Neural cell (in vitro differentiated cells): ENCODE results near the gene CTSE. TPM values are rescaled to one million over a fixed set of nuclear protein-coding genes. Genes with fewer than 3 reads are reported as not detected.

Source experiments
- H2AFZ ChIP-seq: fragments of 200-600, 300-800 bp; sonication (generic), shearing (Covaris generic); 2 replicates; pipeline ENCODE4 v1.6.0; 2014; ENCODE audit warnings: low read depth, mild to moderate bottlenecking, antibody characterized with exemption, low read length, moderate library complexity
- H3F3A ChIP-seq: fragments of 200-600 bp; shearing (Covaris generic); 2 replicates; pipeline ENCODE4 v1.6.1; 2016; ENCODE audit warnings: mild to moderate bottlenecking, moderate library complexity, mixed read lengths, antibody characterized with exemption, low read length; ENCODE audit not compliant: insufficient read depth, poor library complexity, severe bottlenecking
- H3K27ac ChIP-seq: fragments of 200-600, 300-800 bp; sonication (generic), shearing (Covaris generic); 2 replicates; pipeline ENCODE4 v1.5.1; 2014; ENCODE audit warnings: mild to moderate bottlenecking, low read length, moderate library complexity
- H3K27me3 ChIP-seq: fragments of 300-800, 200-600 bp; sonication (generic), shearing (Covaris generic); 2 replicates; pipeline ENCODE4 v1.6.0; 2014; ENCODE audit warnings: mild to moderate bottlenecking, low read depth, low read length, moderate library complexity; ENCODE audit not compliant: insufficient read depth
- H3K36me3 ChIP-seq: fragments of 300-800, 200-600 bp; sonication (generic), shearing (Covaris generic); 2 replicates; pipeline ENCODE4 v1.5.1; 2014; ENCODE audit warnings: mild to moderate bottlenecking, antibody characterized with exemption, low read length, moderate library complexity; ENCODE audit not compliant: insufficient read depth
- H3K4me2 ChIP-seq: fragments of 300-800, 200-600 bp; sonication (generic), shearing (Covaris generic); 2 replicates; pipeline ENCODE4 v1.6.0; 2014; ENCODE audit warnings: mild to moderate bottlenecking, low read length
- H3K4me3 ChIP-seq: fragments of 300-800, 200-600 bp; sonication (generic), shearing (Covaris generic); 2 replicates; pipeline ENCODE4 v1.5.1; 2014; ENCODE audit warnings: mild to moderate bottlenecking, low read length, moderate library complexity
- H3K79me2 ChIP-seq: fragments of 200-600 bp; shearing (Covaris generic); replicated peaks from 2 replicates; pipeline ENCODE4 v1.6.0; 2014; ENCODE audit warnings: mild to moderate bottlenecking, low read length, moderate library complexity; ENCODE audit not compliant: insufficient read depth
- H3K9ac ChIP-seq: fragments of 300-800, 200-600 bp; sonication (generic), shearing (Covaris generic); 2 replicates; pipeline ENCODE4 v1.6.1; 2016; ENCODE audit warnings: mild to moderate bottlenecking, low read length, mixed read lengths
- H3K9me2 ChIP-seq: fragments of 200-600 bp; shearing (Covaris generic); 2 replicates; pipeline ENCODE4 v1.6.1; 2016; ENCODE audit warnings: mild to moderate bottlenecking, low read length, mixed read lengths; ENCODE audit not compliant: insufficient read depth
- H3K9me3 ChIP-seq: fragments of 200-600, 300-800 bp; sonication (generic), shearing (Covaris generic); 2 replicates; pipeline ENCODE4 v1.6.1; 2016; ENCODE audit warnings: mild to moderate bottlenecking, mixed run types, low read length, moderate library complexity, mixed read lengths
- H4K20me1 ChIP-seq: fragments of 200-600 bp; shearing (Covaris generic); 2 replicates; pipeline ENCODE4 v1.6.1; 2016; ENCODE audit warnings: mild to moderate bottlenecking, mixed run types; ENCODE audit not compliant: insufficient read depth
- CTCF ChIP-seq: fragments of 450-650 bp; IDR thresholded peaks from 2 replicates; pipeline ENCODE4 v1.5.1; 2014; ENCODE audit warnings: antibody characterized with exemption, mild to moderate bottlenecking, moderate library complexity; ENCODE audit not compliant: poor library complexity, severe bottlenecking
- EP300 ChIP-seq: fragments of 450-650 bp; conservative IDR thresholded peaks from 2 replicates; pipeline ENCODE4 v1.6.1; 2014; ENCODE audit warnings: antibody characterized with exemption, mild to moderate bottlenecking, moderate library complexity; ENCODE audit not compliant: poor library complexity, severe bottlenecking
- EZH2 ChIP-seq: fragments of 200-600, 300-800 bp; shearing (Covaris generic), sonication (generic); IDR thresholded peaks from 2 replicates; pipeline ENCODE4 v1.6.1; 2014; ENCODE audit warnings: antibody characterized with exemption, low read length, borderline replicate concordance, mild to moderate bottlenecking; ENCODE audit not compliant: insufficient read depth, poor library complexity, severe bottlenecking
- MXI1 ChIP-seq: fragments of 450-650 bp; conservative IDR thresholded peaks from 2 replicates; pipeline ENCODE4 v1.6.1; 2014; ENCODE audit warnings: antibody characterized with exemption, mild to moderate bottlenecking; ENCODE audit not compliant: poor library complexity, severe bottlenecking
- POLR2AphosphoS5 ChIP-seq: IDR thresholded peaks from 2 replicates; pipeline ENCODE4 v1.6.1; 2012
- RAD21 ChIP-seq: fragments of 450-650 bp; conservative IDR thresholded peaks from 2 replicates; pipeline ENCODE4 v1.6.1; 2014; ENCODE audit warnings: antibody characterized with exemption, mild to moderate bottlenecking, moderate library complexity
- SMC3 ChIP-seq: fragments of 450-650 bp; conservative IDR thresholded peaks from 2 replicates; pipeline ENCODE4 v1.6.1; 2014; ENCODE audit warnings: antibody characterized with exemption, mild to moderate bottlenecking, moderate library complexity; ENCODE audit not compliant: poor library complexity
- TAF1 ChIP-seq: IDR thresholded peaks from 2 replicates; pipeline ENCODE4 v1.6.1; 2012; ENCODE audit warnings: low read depth
- polyA plus RNA-seq: library from polyadenylated mRNA; depleted of rRNA; stranded (reverse); fragments of >200 nt; gene quantifications from 2 replicates; pipeline ENCODE4 v1.2.3, GENCODE V29; 2014
- TF ChIP-seq, protein P1 (sequence below): IDR thresholded peaks from 2 replicates; pipeline ENCODE4 v1.6.1; 2012; ENCODE audit warnings: borderline replicate concordance

Gene CTSE
- polyA plus RNA-seq, 1 donor from 2014 or later = not detected

DNA sequence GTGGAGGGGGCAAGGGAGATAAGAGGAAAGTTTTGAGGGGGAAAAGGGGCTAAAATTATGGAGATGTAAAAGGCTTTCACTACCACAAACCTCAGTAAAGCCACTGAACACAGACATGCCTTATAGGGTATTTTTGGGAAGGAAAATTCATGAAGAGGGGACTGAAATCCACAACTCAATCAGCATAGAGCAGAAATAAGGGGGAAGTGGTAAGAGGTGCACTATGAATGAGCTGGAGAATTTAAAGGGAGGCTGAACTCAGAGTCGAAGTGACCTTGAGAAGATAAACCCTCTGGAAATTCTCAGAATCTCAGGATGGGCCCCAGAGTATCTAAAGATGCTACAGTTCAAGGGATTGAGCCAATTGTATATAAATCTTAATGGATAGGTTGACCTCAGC lies 44.6 kb upstream of the CTSE start:
- H2AFZ ChIP-seq = no peak overlapping the region
- H3K4me3 ChIP-seq = no peak overlapping the region
- H3K4me2 ChIP-seq = no peak overlapping the region
- no peaks in the 10 kb centered on the region for H3K9me3 ChIP-seq
- H3K27me3 ChIP-seq = no peaks in the 10 kb centered on the region
- no peaks in the 10 kb centered on the region for H3K36me3 ChIP-seq
- no peaks in the 10 kb centered on the region for H3K9me2 ChIP-seq
- H4K20me1 ChIP-seq = no peaks in the 10 kb centered on the region
- H3K79me2 ChIP-seq = no peaks in the 10 kb centered on the region
- no peaks in the 10 kb centered on the region for H3F3A ChIP-seq
- H3K9ac ChIP-seq = no peak overlapping the region
- TF ChIP-seq CTCF = no peak
- TF ChIP-seq MXI1 = no peak
- no peak overlapping the region for H3K27ac ChIP-seq

DNA sequence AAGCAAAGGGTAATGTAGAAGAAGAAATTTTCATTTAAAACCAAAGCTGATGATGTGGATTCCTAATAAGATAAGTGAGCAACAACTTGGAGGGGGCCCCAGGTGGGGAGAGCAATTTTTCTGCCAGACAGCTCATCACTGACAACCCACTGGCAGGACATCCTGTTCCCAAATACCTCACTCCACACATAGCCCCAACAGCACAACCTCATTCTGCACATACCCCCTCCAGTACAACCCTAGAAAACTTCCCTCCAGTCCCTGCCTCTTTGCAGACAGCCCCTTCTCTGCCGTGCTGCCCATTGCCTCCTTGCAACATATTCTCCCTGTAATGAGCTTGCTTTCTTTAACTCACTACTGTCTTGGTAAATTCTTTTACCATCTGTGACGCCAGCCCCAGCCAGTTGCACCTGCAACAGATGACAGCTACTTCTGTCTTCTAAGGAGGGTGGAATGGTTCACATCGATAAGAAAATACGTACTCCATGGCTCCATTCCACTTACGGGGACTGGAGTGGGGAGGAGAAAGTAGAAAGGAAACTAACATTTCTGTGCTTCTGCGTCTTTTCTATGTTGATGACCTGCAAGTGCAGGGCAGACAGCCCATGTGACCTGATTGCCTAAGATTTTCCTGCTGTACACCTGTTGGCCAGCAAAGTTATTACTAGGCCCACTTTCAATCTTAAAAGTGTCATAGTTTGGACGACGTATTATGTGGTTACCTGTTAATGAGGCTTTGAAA lies 44.0 kb upstream of the CTSE start:
- no peak overlapping the region for H3K27ac ChIP-seq
- H3K27me3 ChIP-seq = no peaks in the 10 kb centered on the region
- no peak for TF ChIP-seq SMC3
- no peak for TF ChIP-seq EZH2
- no peak for TF ChIP-seq CTCF
- TF ChIP-seq TAF1 = no peak
- no peak for TF ChIP-seq POLR2AphosphoS5
- TF ChIP-seq RAD21 = no peak
- no peak for TF ChIP-seq EP300
- TF ChIP-seq MXI1 = no peak
- TF ChIP-seq, protein P1, sequence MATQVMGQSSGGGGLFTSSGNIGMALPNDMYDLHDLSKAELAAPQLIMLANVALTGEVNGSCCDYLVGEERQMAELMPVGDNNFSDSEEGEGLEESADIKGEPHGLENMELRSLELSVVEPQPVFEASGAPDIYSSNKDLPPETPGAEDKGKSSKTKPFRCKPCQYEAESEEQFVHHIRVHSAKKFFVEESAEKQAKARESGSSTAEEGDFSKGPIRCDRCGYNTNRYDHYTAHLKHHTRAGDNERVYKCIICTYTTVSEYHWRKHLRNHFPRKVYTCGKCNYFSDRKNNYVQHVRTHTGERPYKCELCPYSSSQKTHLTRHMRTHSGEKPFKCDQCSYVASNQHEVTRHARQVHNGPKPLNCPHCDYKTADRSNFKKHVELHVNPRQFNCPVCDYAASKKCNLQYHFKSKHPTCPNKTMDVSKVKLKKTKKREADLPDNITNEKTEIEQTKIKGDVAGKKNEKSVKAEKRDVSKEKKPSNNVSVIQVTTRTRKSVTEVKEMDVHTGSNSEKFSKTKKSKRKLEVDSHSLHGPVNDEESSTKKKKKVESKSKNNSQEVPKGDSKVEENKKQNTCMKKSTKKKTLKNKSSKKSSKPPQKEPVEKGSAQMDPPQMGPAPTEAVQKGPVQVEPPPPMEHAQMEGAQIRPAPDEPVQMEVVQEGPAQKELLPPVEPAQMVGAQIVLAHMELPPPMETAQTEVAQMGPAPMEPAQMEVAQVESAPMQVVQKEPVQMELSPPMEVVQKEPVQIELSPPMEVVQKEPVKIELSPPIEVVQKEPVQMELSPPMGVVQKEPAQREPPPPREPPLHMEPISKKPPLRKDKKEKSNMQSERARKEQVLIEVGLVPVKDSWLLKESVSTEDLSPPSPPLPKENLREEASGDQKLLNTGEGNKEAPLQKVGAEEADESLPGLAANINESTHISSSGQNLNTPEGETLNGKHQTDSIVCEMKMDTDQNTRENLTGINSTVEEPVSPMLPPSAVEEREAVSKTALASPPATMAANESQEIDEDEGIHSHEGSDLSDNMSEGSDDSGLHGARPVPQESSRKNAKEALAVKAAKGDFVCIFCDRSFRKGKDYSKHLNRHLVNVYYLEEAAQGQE = no peak
- H3K9me3 ChIP-seq = no peaks in the 10 kb centered on the region
- no peaks in the 10 kb centered on the region for H3K9me2 ChIP-seq
- no peak overlapping the region for H3K9ac ChIP-seq
- H4K20me1 ChIP-seq = no peaks in the 10 kb centered on the region
- no peak overlapping the region for H2AFZ ChIP-seq
- no peak overlapping the region for H3K4me2 ChIP-seq
- H3K4me3 ChIP-seq = no peak overlapping the region
- H3K36me3 ChIP-seq = no peaks in the 10 kb centered on the region
- no peaks in the 10 kb centered on the region for H3K79me2 ChIP-seq
- no peaks in the 10 kb centered on the region for H3F3A ChIP-seq
